Spleen (tissue), 7 donors: ENCODE measurements around the gene USP10.

Experiments used
- CTCF ChIP-seq, 11 experiments: fragments of 200-600 bp in 7 of 11; fragments of 450-650 bp in 4 of 11; sonication (generic) in 4 of 11; IDR thresholded peaks in 8 of 11; conservative IDR thresholded peaks in 3 of 11; 1 replicate in 7 of 11; 2 replicates in 4 of 11; pipeline versions ENCODE4 v1.4.0 to v1.8.0; 2016 to 2021; ENCODE audit warnings: antibody characterized with exemption in 11 of 11, inconsistent platforms in 4 of 11, mild to moderate bottlenecking in 1 of 11
- POLR2AphosphoS5 ChIP-seq, 3 donors: sonication (generic); formaldehyde crosslinking; IDR thresholded peaks; one replicate each; pipeline ENCODE4 v1.5.1; 2017; ENCODE audit warnings: antibody characterized with exemption in 3 of 3
- donor health status: DM: no; HTN: no; CAD: no; lungs with moderate emphysema.
- donor health status: DM: no; HTN: no; CAD: no.
- donor health status: DM: no; HTN: no; CAD: no.

- TF ChIP-seq CTCF (IDR thresholded peaks at IDR 0.05 in 8 of 11, conservative IDR thresholded peaks at IDR 0.05 in 3 of 11) (no peak), POLR2AphosphoS5 (IDR thresholded peaks at IDR 0.05) (no peak)
These were observed 22.0 kb upstream of the USP10 start for GRCh38 chr16:84677849-84678248.
